DMS 273 (cell line): Measurements from ENCODE around the gene CATSPERD.
A peak's percentile ranks its signal among the peaks of the same experiment; 100 is the strongest.
"Not testable (repeated sequence)": the region's sequence is repeated elsewhere in the genome, so short reads cannot be mapped to it uniquely, and the experiment has no call there.

Experiments used
- DNase-seq: peaks from one replicate; lab custom pipeline; 2025; ENCODE audit not compliant: unreplicated experiment; lab: John Stamatoyannopoulos, UW

Gene CATSPERD

GRCh38 chr19:5686326-5686646, 34.2 kb upstream of the CATSPERD start:
- DNase-seq, result no peak

GRCh38 chr19:5686647-5687359, 33.6 kb upstream of the CATSPERD start:
- DNase-seq, result peak; percentile 97

- no peak for DNase-seq
Observed at GRCh38 chr19:5687360-5688198, 32.9 kb upstream of the CATSPERD start.

- DNase-seq, result not testable (repeated sequence)
Observed at GRCh38 chr19:5688262-5688881, 32.1 kb upstream of the CATSPERD start.

GRCh38 chr19:5690125-5690954, 30.1 kb upstream of the CATSPERD start, which contains the start of gene RPL36:
Gene RPL36 (plus strand): TSS chr19:5690295. CDS start chr19:5690508, 213 bp downstream.
- peak; percentile 99 for DNase-seq

GRCh38 chr19:5690955-5691821, 29.2 kb upstream of the CATSPERD start:
- DNase-seq, result peak; percentile 88

GRCh38 chr19:5691822-5692722, 28.4 kb upstream of the CATSPERD start:
- peak; percentile 73 for DNase-seq

GRCh38 chr19:5692723-5693194, 27.7 kb upstream of the CATSPERD start:
- peak; percentile 68 for DNase-seq

- peak; percentile 81 for DNase-seq
Observed at GRCh38 chr19:5693195-5694166, 27.0 kb upstream of the CATSPERD start.

- DNase-seq, result no peak
Observed at GRCh38 chr19:5694167-5694955, 26.1 kb upstream of the CATSPERD start.

- peak; percentile 49 for DNase-seq
Observed at GRCh38 chr19:5694956-5695648, 25.3 kb upstream of the CATSPERD start.

GRCh38 chr19:5695649-5696195, 24.7 kb upstream of the CATSPERD start:
- peak; percentile 86 for DNase-seq

GRCh38 chr19:5696196-5697021, 24.0 kb upstream of the CATSPERD start:
- no peak for DNase-seq

GRCh38 chr19:5697022-5697889, 23.2 kb upstream of the CATSPERD start:
- peak; percentile 72 for DNase-seq
